HL-60 (cell line): Measurements from ENCODE around the gene CCNYL1.

Source experiments
- DNase-seq, 2 experiments: peaks; one replicate each; pipeline ENCODE4 v3.0.0-alpha.2; 2010 to 2020; ENCODE audit warnings: low read depth in 1 of 2, low spot score in 1 of 2
- H3K27ac ChIP-seq: fragments of 250-450 bp; sonication (Bioruptor Pico); replicated peaks from 2 replicates; pipeline ENCODE4 v1.5.1; 2020; ENCODE audit warnings: mild to moderate bottlenecking, moderate library complexity
- H3K27me3 ChIP-seq: fragments of 250-450 bp; sonication (Bioruptor Pico); 2 replicates; pipeline ENCODE4 v1.5.1; 2021; ENCODE audit warnings: mild to moderate bottlenecking, moderate library complexity; ENCODE audit not compliant: insufficient read depth, poor library complexity, severe bottlenecking
- H3K4me3 ChIP-seq: replicated peaks from 2 replicates; pipeline ENCODE4 v1.5.1; 2011; ENCODE audit warnings: mild to moderate bottlenecking, control low read depth, low read length; ENCODE audit not compliant: insufficient read depth
- CTCF ChIP-seq: IDR thresholded peaks from one replicate; pipeline ENCODE4 v1.5.1; 2011; ENCODE audit warnings: low read length, control low read depth, inconsistent platforms; ENCODE audit not compliant: insufficient read depth
- GABPA ChIP-seq: IDR thresholded peaks from 2 replicates; pipeline ENCODE4 v1.6.1; 2012; ENCODE audit warnings: low read depth
- POLR2AphosphoS5 ChIP-seq: IDR thresholded peaks from 2 replicates; pipeline ENCODE4 v1.6.1; 2012; ENCODE audit warnings: low read depth
- SPI1 ChIP-seq: IDR thresholded peaks from 2 replicates; pipeline ENCODE4 v1.6.1; 2012; ENCODE audit warnings: low read depth, mild to moderate bottlenecking, borderline replicate concordance
- TF ChIP-seq, protein P1 (sequence below): IDR thresholded peaks from 2 replicates; pipeline ENCODE4 v1.6.1; 2012; ENCODE audit warnings: low read depth; ENCODE audit not compliant: insufficient replicate concordance

Gene CCNYL1

GRCh38 chr2:207778298-207778882 is 67.0 kb downstream of the CCNYL1 start:
- Histone ChIP-seq H3K27me3 (no peaks in the 10 kb centered on the region), H3K4me3 (no peak overlapping the region), H3K27ac (no peak overlapping the region)
- DNase-seq: no peak
- TF ChIP-seq, protein P1, sequence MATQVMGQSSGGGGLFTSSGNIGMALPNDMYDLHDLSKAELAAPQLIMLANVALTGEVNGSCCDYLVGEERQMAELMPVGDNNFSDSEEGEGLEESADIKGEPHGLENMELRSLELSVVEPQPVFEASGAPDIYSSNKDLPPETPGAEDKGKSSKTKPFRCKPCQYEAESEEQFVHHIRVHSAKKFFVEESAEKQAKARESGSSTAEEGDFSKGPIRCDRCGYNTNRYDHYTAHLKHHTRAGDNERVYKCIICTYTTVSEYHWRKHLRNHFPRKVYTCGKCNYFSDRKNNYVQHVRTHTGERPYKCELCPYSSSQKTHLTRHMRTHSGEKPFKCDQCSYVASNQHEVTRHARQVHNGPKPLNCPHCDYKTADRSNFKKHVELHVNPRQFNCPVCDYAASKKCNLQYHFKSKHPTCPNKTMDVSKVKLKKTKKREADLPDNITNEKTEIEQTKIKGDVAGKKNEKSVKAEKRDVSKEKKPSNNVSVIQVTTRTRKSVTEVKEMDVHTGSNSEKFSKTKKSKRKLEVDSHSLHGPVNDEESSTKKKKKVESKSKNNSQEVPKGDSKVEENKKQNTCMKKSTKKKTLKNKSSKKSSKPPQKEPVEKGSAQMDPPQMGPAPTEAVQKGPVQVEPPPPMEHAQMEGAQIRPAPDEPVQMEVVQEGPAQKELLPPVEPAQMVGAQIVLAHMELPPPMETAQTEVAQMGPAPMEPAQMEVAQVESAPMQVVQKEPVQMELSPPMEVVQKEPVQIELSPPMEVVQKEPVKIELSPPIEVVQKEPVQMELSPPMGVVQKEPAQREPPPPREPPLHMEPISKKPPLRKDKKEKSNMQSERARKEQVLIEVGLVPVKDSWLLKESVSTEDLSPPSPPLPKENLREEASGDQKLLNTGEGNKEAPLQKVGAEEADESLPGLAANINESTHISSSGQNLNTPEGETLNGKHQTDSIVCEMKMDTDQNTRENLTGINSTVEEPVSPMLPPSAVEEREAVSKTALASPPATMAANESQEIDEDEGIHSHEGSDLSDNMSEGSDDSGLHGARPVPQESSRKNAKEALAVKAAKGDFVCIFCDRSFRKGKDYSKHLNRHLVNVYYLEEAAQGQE: no peak
- no peak for TF ChIP-seq POLR2AphosphoS5
- no peak for TF ChIP-seq GABPA
- TF ChIP-seq CTCF: no peak
- no peak for TF ChIP-seq SPI1

- TF ChIP-seq SPI1 (no peak), POLR2AphosphoS5 (no peak), CTCF (no peak), GABPA (no peak)
- TF ChIP-seq, protein P1: no peak
- Histone ChIP-seq H3K4me3 (no peak overlapping the region), H3K27me3 (no peaks in the 10 kb centered on the region), H3K27ac (no peak overlapping the region)
- no peak for DNase-seq
These were observed 68.1 kb downstream of the CCNYL1 start for GRCh38 chr2:207779523-207779922.

- no peaks in the 10 kb centered on the region for H3K27me3 ChIP-seq
- H3K4me3 ChIP-seq: no peak overlapping the region
- no peak for DNase-seq
- no peak overlapping the region for H3K27ac ChIP-seq
- TF ChIP-seq CTCF: no peak
- TF ChIP-seq, protein P1: no peak
- TF ChIP-seq SPI1: no peak
- no peak for TF ChIP-seq POLR2AphosphoS5
These were observed 71.0 kb downstream of the CCNYL1 start for GRCh38 chr2:207782238-207783030.
